Uterus (tissue), 2 donors: Measurements from ENCODE around the gene HSDL2.

Experiments used
- CTCF ChIP-seq, 4 experiments: fragments of 200-600 bp in 2 of 4; fragments of 450-650 bp in 2 of 4; sonication (generic) in 2 of 4; IDR thresholded peaks; one replicate each; pipeline ENCODE4 v1.5.1; 2016 to 2019; ENCODE audit warnings: antibody characterized with exemption in 4 of 4, mild to moderate bottlenecking in 2 of 4, moderate library complexity in 1 of 4
- POLR2A ChIP-seq, 2 donors: fragments of 450-650 bp; IDR thresholded peaks; one replicate each; pipeline ENCODE4 v1.6.1; 2016; ENCODE audit warnings: antibody characterized with exemption in 2 of 2, mild to moderate bottlenecking in 1 of 2, moderate library complexity in 1 of 2

- no peak for TF ChIP-seq CTCF (IDR thresholded peaks at IDR 0.05)
- TF ChIP-seq POLR2A (IDR thresholded peaks at IDR 0.05): no peak
Measured at GRCh38 chr9:112404508-112404932, 24.6 kb downstream of the HSDL2 start.
